ENCODE data around the gene ABCA2. TPM values are rescaled to one million over a fixed set of nuclear protein-coding genes. Genes with fewer than 3 reads are reported as not detected.

The ABCA2 gene
- total RNA-seq, 1 experiment from 2014 or later, result 4.1 TPM

- peak; percentile 13 for DNase-seq (ENCODE audit: low read depth)
These were observed 30.2 kb downstream of the ABCA2 start for GRCh38 chr9:136997830-136998234.

GRCh38 chr9:136997371-136997770, 30.7 kb downstream of the ABCA2 start:
- DNase-seq (ENCODE audit: low read depth), result no peak

- DNase-seq (ENCODE audit: low read depth), result peak; percentile 15
These were observed 31.4 kb downstream of the ABCA2 start, which contains the start of gene CLIC3 for GRCh38 chr9:136996361-136997292. CLIC3 (minus strand) TSS chr9:136996568; CDS start chr9:136996543, 25 bp downstream.

- peak; percentile 28 for DNase-seq (ENCODE audit: low read depth)
These were observed 32.2 kb downstream of the ABCA2 start for GRCh38 chr9:136995772-136996311.

GRCh38 chr9:136995362-136995761, 32.7 kb downstream of the ABCA2 start:
- DNase-seq (ENCODE audit: low read depth), result no peak

- no peak for DNase-seq (ENCODE audit: low read depth)
These were observed 33.2 kb downstream of the ABCA2 start for GRCh38 chr9:136994888-136995230.

GRCh38 chr9:136994180-136994887, 33.7 kb downstream of the ABCA2 start:
- DNase-seq (ENCODE audit: low read depth), result no peak

- DNase-seq (ENCODE audit: low read depth), result no peak
These were observed 35.1 kb downstream of the ABCA2 start for GRCh38 chr9:136992819-136993369.

GRCh38 chr9:136991993-136992818, 35.8 kb downstream of the ABCA2 start, which contains the start of gene PAXX:
PAXX (plus strand) TSS chr9:136992422; CDS start chr9:136992444, 22 bp downstream.
- DNase-seq (ENCODE audit: low read depth), result peak; percentile 81

- no peak for DNase-seq (ENCODE audit: low read depth)
These were observed 37.7 kb downstream of the ABCA2 start for GRCh38 chr9:136990242-136990911.

- DNase-seq (ENCODE audit: low read depth), result no peak
These were observed 39.2 kb downstream of the ABCA2 start for GRCh38 chr9:136988872-136989271.

GRCh38 chr9:136985853-136986252, 42.2 kb downstream of the ABCA2 start:
- DNase-seq (ENCODE audit: low read depth), result no peak

- no peak for DNase-seq (ENCODE audit: low read depth)
These were observed 42.9 kb downstream of the ABCA2 start for GRCh38 chr9:136985027-136985602.

- DNase-seq (ENCODE audit: low read depth), result no peak
These were observed 43.5 kb downstream of the ABCA2 start for GRCh38 chr9:136984464-136985026.

- no peak for DNase-seq (ENCODE audit: low read depth)
These were observed 44.3 kb downstream of the ABCA2 start for GRCh38 chr9:136983656-136984314.

GRCh38 chr9:136983167-136983566, 44.9 kb downstream of the ABCA2 start:
- DNase-seq (ENCODE audit: low read depth), result no peak

- no peak for DNase-seq (ENCODE audit: low read depth)
These were observed 45.6 kb downstream of the ABCA2 start, which contains the start of gene LCNL1 for GRCh38 chr9:136982232-136983051. LCNL1 (plus strand) TSS chr9:136982993; CDS start chr9:136983587, 594 bp downstream.

GRCh38 chr9:136981588-136982231, 46.3 kb downstream of the ABCA2 start:
- no peak for DNase-seq (ENCODE audit: low read depth)

All from RPMI7951 (cell line).